PC-9 (cell line): ENCODE results near the gene IZUMO3.

Source experiments
- CTCF ChIP-seq: fragments of 200-600 bp; sonication (generic); conservative IDR thresholded peaks from 2 replicates; pipeline ENCODE4 v1.6.1; 2017; ENCODE audit warnings: mixed run types, antibody characterized with exemption, mild to moderate bottlenecking, moderate library complexity
- EZH2 ChIP-seq: fragments of 200-600 bp; sonication (generic); IDR thresholded peaks from 2 replicates; pipeline ENCODE4 v1.8.0; 2017; ENCODE audit warnings: antibody characterized with exemption, low read depth

DNA sequence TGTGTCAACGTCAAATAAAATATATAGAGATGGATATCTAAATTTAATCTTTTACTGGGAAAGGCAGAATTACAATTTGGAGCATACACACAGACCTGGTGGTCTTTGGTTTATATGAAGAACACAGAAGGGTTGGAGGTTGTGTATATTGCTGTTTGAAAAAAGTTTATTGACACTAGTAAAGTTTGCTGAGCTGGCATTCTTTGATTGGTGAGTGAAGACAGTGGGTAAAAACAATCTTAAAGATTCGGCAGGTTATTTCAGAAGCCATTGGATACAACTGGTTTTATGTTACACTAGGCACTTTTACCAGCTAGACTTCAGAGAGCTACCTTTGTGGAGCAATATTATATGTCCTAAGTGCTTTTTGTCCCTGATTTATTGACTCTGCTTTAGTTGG is 27.2 kb downstream of the IZUMO3 start:
- TF ChIP-seq CTCF, result no peak
- TF ChIP-seq EZH2, result no peak
